CD4-positive, alpha-beta T cell treated with Interleukin-6 for 4 hours (primary cell): ENCODE measurements around the gene TMEM169.

Experiments
- DNase-seq: peaks from one replicate; pipeline ENCODE4 v3.0.0-alpha.2; 2020; ENCODE audit warnings: mixed read lengths

TMEM169 gene

DNA sequence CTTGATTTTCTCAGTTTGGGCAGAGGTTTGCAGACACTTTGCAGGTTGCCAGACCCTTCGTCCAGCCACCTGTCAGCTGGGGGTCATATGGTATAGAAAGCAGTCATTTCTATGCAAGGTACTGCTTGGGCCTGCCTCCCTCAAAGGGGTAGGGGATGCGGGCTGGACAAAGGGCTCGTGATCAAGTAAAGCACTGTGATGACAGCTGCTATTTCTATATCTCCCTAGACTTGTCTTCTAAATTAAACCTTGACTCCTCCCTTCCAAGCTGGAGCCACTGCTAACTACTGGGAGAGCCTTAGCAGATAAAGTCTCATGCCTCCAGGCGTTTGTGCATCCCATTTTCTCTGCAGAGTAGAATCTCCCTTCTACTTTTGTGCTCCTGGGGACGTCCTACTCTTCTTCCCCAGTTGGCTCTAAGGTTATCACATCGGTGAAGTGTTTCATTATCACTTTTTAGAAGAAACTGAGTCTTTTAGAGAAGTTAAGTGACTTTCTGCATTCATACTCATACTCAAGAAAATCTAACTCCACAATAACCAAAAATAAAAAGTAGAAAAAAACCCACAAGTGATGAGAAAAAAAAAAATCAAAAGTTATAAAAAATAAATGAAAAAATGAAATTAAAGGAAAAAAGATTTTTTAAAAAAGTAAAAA is 26.7 kb downstream of the TMEM169 start:
- DNase-seq: no peak

GRCh38 chr2:216108967-216109921 is 27.5 kb downstream of the TMEM169 start, which contains the start of gene XRCC5:
XRCC5 (plus strand) TSS chr2:216109348; CDS start chr2:216109437, 89 bp downstream.
- DNase-seq: peak; percentile 99

- DNase-seq: no peak
Observed at GRCh38 chr2:216109962-216110614, 28.4 kb downstream of the TMEM169 start.

- DNase-seq: no peak
Observed at GRCh38 chr2:216110620-216111019, 28.9 kb downstream of the TMEM169 start.

- DNase-seq: no peak
Observed at GRCh38 chr2:216111122-216111521, 29.4 kb downstream of the TMEM169 start.

DNA sequence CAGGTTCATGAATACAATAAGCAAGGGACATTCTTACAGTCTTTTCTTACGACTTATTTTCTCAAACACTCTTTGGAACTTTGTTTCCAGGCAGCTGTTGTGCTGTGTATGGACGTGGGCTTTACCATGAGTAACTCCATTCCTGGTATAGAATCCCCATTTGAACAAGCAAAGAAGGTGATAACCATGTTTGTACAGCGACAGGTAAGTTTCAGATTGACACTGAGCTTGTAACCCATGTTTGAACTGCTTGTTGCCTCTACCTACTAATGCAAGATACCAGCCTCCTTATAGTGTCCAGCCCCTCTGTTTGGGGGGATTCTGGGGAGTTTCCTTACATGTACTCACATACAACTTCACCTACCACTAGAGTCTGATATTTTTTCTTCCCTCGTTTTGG is 31.2 kb downstream of the TMEM169 start:
- DNase-seq: no peak

DNA sequence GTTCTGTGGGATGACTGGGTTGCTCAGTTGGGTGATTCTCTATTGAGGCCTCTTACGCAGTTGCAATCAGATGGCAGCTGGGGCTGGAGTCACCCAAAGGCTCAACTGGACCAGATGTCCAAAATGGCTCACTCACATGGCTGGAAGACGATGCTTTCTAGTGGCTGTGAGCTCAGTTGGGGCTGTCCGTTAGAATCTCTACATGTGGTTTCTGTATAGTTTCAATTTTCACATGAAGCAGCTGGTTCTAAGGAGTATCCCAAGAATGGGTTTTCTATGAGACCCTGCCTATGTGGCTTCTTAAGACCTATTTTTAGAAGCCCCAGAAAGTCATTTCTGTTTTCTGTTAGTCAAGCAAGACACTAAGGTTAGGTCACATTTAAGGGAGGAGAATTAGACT is 31.9 kb downstream of the TMEM169 start:
- no peak for DNase-seq

DNA sequence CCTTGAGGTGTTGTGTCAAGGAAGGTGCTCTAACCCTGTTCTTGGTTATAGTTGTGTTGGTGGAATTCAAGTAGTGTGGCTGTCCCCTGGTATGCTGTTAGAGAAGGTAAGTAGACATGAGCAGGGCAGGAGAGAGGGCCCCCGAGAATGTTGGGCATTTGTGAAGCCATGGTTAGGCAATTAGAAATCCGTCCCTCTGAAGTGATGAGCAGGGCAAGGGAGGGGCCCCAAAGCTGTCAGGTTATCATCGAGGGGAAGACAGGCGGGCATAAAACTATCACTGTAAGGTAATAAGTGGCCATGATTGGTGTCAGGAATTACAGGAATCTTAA is 32.6 kb downstream of the TMEM169 start:
- DNase-seq: no peak

DNA sequence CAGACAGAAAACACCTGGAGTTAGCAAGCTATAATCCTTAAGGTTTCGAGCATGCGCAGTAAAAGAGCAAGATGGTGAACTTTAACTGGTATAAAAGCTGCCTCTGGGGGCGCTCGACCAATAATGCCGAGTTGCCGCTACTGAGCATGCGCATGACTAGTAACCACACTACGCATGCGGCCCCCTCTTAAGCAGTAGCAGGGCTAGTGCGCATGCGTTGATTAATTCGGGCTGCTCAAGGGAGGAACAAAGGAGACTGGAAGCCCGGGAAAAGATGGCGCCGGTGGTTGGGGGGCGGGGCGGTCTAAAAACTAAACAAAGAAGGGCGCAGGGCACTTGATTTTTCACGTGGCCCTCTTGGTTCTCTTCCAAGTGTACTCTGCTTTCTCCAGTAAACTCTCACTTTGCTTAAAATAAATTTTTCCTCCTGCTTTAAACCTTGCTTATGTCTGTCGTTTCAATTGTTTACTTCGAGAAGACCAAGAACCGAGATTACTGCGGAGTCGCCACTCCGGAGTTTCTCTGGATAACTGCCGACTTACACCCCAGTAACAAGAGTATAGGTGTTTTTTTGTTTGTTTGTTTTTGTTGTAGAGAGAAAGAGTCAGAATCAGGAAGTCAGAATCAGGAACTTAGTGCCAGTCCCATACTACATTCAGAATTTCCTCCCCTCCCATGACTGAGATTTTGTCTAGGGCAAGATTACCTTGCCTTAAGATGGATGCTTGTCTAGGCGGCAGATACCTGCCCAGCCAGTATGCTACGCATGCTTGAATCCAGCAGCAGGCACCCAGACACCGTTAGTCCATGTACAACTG is 33.2 kb downstream of the TMEM169 start:
- DNase-seq: peak; percentile 96

DNA sequence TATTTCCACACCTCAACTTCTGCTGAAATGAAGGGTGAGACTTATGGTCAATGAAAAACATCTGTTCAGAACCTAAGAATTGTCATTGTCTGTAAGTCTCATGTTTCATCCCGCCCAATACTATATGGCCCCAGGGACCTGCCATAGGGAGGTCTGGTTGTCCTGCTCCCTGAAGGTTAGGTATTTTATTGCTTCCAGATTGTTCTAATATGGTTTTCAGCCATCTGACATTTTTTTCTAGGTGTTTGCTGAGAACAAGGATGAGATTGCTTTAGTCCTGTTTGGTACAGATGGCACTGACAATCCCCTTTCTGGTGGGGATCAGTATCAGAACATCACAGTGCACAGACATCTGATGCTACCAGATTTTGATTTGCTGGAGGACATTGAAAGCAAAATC is 34.7 kb downstream of the TMEM169 start:
- no peak for DNase-seq

- DNase-seq: no peak
Observed at GRCh38 chr2:216117561-216118340, 36.0 kb downstream of the TMEM169 start.

DNA sequence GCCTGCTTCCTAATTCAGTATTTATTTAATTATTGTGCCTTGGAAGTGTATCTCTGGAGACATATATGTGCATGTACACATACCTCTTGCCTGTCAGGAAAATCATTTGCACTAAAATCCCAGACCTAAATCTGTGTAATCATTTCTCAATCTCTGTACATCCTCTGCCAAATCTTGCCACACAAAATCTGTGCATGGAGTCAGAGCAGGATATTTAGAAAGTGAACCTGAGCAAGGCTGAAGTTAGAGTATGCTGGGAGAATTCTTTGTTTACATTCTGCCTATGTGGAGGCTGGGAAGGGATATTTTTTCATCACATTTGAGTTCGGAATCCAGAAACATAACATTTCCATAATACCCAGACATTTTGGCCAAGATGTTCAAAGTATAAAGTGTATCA is 36.8 kb downstream of the TMEM169 start:
- DNase-seq: no peak

DNA sequence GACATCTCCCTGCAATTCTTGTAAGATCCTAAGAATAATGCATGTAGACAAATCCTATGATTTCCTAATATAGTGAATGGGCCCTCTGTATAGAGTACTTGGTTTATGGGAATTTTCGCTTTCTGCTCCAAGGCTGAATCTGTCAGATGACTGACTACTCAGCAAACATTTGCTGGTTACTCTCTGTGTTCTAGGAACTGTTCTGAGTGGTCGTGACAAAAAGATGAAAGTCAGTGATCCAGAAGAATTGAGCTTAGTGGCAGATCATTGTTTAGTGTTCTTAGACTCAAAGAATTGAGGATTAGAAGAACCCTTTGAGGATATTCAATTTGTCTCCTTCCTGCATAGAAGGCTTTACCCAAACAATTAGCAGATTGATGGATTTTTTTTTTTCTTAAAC is 37.4 kb downstream of the TMEM169 start:
- DNase-seq: no peak

DNA sequence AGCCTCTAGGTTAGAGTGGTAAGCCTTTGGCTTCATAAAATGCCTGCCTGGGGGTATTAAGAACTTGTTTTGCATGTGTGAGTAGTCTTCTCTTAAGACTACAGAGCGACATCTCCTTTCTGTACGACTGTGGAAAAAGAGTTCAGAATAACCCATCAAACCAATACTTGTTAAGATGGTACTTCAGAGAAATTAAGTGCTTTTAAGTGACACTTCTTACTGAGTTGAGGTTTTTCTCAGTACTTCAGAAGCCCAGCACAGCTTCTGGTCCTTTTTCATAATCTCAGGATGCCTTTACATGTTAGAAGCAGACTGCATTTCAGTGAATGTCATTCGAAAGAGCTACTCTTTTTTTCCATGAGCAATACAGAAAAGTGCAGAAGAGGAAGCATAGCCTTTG is 38.3 kb downstream of the TMEM169 start:
- no peak for DNase-seq

DNA sequence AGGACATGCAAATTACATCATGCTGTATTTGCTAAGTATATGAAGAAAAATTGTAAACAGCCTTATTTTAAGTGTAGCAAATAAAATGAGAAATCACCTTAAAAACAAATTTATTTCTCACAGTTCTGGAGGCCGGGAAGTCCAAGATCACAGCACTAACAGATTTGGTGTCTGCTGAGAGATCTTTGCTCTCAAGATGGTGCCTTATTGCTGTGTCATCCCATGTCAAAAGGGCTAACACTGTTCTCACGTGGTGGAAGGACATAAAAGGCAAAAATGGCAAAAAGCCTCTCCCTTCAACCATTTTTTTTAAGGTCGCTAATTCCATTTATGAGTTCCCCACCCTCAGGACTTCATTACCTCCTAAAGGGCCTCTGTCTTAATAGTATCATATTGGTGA is 39.5 kb downstream of the TMEM169 start:
- DNase-seq: no peak

DNA sequence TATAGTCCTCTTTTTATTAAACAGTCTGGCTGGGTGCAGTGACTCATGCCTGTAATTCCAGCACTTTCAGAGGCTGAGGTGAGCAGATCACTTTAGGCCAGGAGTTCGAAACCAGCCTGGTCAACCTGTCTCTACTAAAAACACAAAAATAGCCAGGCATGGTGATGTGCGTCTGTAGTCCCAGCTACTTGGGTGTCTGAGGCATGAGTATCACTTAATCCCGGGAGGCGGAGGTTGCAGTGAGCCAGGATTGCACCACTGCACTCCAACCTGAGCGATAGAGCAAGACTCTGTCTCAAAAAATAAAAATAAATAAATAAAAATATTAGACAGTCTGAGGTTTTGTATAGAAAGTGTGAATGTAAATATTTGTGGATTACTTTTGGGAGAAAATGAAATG is 45.2 kb downstream of the TMEM169 start:
- no peak for DNase-seq

- no peak for DNase-seq
Observed at GRCh38 chr2:216130346-216130971, 48.7 kb downstream of the TMEM169 start.

DNA sequence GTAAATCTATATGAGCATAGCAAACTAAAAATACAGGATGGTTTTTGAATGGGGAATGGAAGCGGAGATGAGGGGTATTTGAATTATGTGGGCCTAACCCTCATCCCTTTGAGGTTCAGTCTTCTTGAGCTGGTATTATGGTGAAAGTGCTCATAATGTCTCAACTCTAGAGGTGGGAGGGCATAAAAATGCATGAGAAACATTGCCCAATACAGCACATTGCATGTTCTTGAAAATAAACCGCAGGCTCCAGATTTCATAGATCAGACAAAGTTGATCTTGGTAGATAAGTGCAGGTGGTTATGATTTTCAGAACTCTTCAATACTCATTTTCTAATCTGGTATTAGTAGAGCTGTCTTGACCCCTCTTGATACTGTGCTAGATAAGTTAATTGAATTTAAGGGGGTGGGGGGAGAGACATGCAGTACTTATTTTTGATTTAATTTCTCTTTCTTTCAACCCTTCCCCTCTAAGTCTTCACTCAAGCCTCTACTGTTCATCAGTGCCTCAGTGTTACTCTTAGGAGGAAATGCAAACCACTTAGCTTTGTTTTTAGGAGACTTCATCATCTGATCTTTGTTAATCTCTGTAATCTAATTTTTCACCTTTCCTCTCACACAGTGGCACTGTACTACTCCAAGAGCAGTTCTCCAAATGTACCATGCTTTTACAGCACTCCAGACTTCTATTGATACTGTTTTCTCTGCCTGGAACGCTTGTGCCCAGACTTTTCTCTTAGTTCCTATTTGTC is 49.6 kb downstream of the TMEM169 start:
- no peak for DNase-seq

GRCh38 chr2:216132585-216132984 is 50.9 kb downstream of the TMEM169 start:
- no peak for DNase-seq

- DNase-seq: no peak
Observed at GRCh38 chr2:216133397-216133796, 51.7 kb downstream of the TMEM169 start.
